H1 (cell line): ENCODE results near the gene TMCO1. TPM values are rescaled to one million over a fixed set of nuclear protein-coding genes. Genes with fewer than 3 reads are reported as not detected.

Experiments
- CTCF ChIA-PET: fragments of 300-600 bp; sonication (Branson Sonifier 250); formaldehyde crosslinking; loops from one replicate; lab custom pipeline; 2021; ENCODE audit not compliant: partially characterized antibody; lab: Charles Lee
- POLR2A ChIA-PET: fragments of 300-600 bp; sonication (Branson Sonifier 250); formaldehyde crosslinking; loops from one replicate; lab custom pipeline; 2021; ENCODE audit warnings: inconsistent platforms; ENCODE audit not compliant: partially characterized antibody; lab: Charles Lee
- DNase-seq, 2 experiments: peaks; one replicate each; pipeline versions ENCODE4 v3.0.0 to v3.0.0-alpha.2; 2010 to 2022; ENCODE audit warnings: low spot score in 2 of 2, low read depth in 1 of 2, mixed read lengths in 1 of 2
- FAIRE-seq: peaks from 2 replicates; lab custom pipeline; 2011; peaks lifted over from hg19 to GRCh38; lab: Jason Lieb, UNC
- H2AFZ ChIP-seq: 2 replicates; pipeline ENCODE4 v1.8.1; 2012; ENCODE audit warnings: low read length, inconsistent platforms
- H2AK5ac ChIP-seq: 2 replicates; pipeline ENCODE4 v1.6.1; 2013; ENCODE audit warnings: low read depth, low read length
- H2BK120ac ChIP-seq: replicated peaks from 2 replicates; pipeline ENCODE3; 2013; ENCODE audit warnings: low read depth, low read length, inconsistent platforms
- H2BK12ac ChIP-seq: 2 replicates; pipeline ENCODE4 v1.6.1; 2013; ENCODE audit warnings: low read depth, low read length
- H2BK15ac ChIP-seq: 2 replicates; pipeline ENCODE4 v1.6.1; 2013; ENCODE audit warnings: low read length
- H2BK20ac ChIP-seq: 2 replicates; pipeline ENCODE4 v1.6.1; 2013; ENCODE audit warnings: low read length
- H2BK5ac ChIP-seq: 2 replicates; pipeline ENCODE4 v1.6.1; 2013; ENCODE audit warnings: low read depth, low read length
- H3K14ac ChIP-seq: 2 replicates; pipeline ENCODE4 v1.6.1; 2013; ENCODE audit warnings: inconsistent platforms; ENCODE audit not compliant: insufficient read length
- H3K18ac ChIP-seq: 2 replicates; pipeline ENCODE4 v1.6.1; 2013; ENCODE audit warnings: low read length; ENCODE audit errors: extremely low read depth
- H3K23ac ChIP-seq: 2 replicates; pipeline ENCODE4 v1.6.1; 2013; ENCODE audit warnings: inconsistent platforms; ENCODE audit not compliant: insufficient read length
- H3K23me2 ChIP-seq: 2 replicates; pipeline ENCODE4 v1.6.1; 2013; ENCODE audit warnings: low read depth, low read length
- H3K27ac ChIP-seq: 2 replicates; pipeline ENCODE4 v1.6.1; 2011; ENCODE audit warnings: low read depth, low read length, inconsistent platforms
- H3K27me3 ChIP-seq, 4 experiments: replicated peaks in 1 of 4; 1 replicate in 1 of 4; 2 replicates in 3 of 4; pipeline versions ENCODE4 v1.6.1 to v1.8.1; 2011 to 2013; ENCODE audit warnings: low read length in 3 of 4, mild to moderate bottlenecking in 3 of 4, inconsistent platforms in 2 of 4, mixed read lengths in 2 of 4, moderate library complexity in 1 of 4; ENCODE audit not compliant: control insufficient read depth in 3 of 4, insufficient read depth in 3 of 4; ENCODE audit errors: extremely low read depth in 1 of 4
- H3K36me3 ChIP-seq, 4 experiments: 2 replicates each; pipeline versions ENCODE4 v1.6.1 to v1.8.1; 2011 to 2013; ENCODE audit warnings: mild to moderate bottlenecking in 4 of 4, low read length in 3 of 4, moderate library complexity in 2 of 4, control low read depth in 1 of 4, inconsistent platforms in 1 of 4; ENCODE audit not compliant: insufficient read depth in 4 of 4, control insufficient read depth in 2 of 4
- H3K4ac ChIP-seq: replicated peaks from 2 replicates; pipeline ENCODE3; 2013; ENCODE audit warnings: low read length, low read depth, mixed read lengths, inconsistent platforms; ENCODE audit not compliant: insufficient read length
- H3K4me1 ChIP-seq, 4 experiments: replicated peaks in 1 of 4; 1 replicate in 1 of 4; 2 replicates in 3 of 4; pipeline versions ENCODE4 v1.6.1 to v1.8.1; 2011 to 2013; ENCODE audit warnings: low read length in 3 of 4, inconsistent platforms in 2 of 4, mixed read lengths in 1 of 4; ENCODE audit not compliant: insufficient read depth in 4 of 4, control insufficient read depth in 3 of 4
- H3K4me2 ChIP-seq, 2 experiments: 2 replicates each; pipeline versions ENCODE4 v1.6.1 to v1.8.1; 2011 to 2013; ENCODE audit warnings: low read depth in 2 of 2, low read length in 2 of 2, control low read depth in 1 of 2, inconsistent platforms in 1 of 2, mild to moderate bottlenecking in 1 of 2; ENCODE audit not compliant: insufficient read depth in 1 of 2
- H3K4me3 ChIP-seq, 4 experiments: fragments of 200-600, 300-600 bp in 1 of 4; sonication (generic), shearing (Covaris generic), sonication (Bioruptor Twin) in 1 of 4; 2 replicates each; pipeline versions ENCODE4 v1.5.1 to v1.8.1; 2011 to 2016; ENCODE audit warnings: low read length in 4 of 4, low read depth in 3 of 4, control low read depth in 2 of 4, inconsistent platforms in 2 of 4, mild to moderate bottlenecking in 2 of 4, mixed read lengths in 1 of 4, moderate library complexity in 1 of 4; ENCODE audit not compliant: insufficient read depth in 2 of 4; ENCODE audit errors: extremely low read depth in 1 of 4
- H3K56ac ChIP-seq: replicated peaks from 2 replicates; pipeline ENCODE3; 2013; ENCODE audit warnings: low read depth, mild to moderate bottlenecking, mixed read lengths, low read length, inconsistent platforms; ENCODE audit not compliant: insufficient read length
- H3K79me1 ChIP-seq: 2 replicates; pipeline ENCODE4 v1.6.1; 2013; ENCODE audit warnings: low read depth, low read length, control low read depth
- H3K79me2 ChIP-seq, 2 experiments: 2 replicates each; pipeline versions ENCODE4 v1.6.1 to v1.8.1; 2012 to 2013; ENCODE audit warnings: low read length in 2 of 2, mild to moderate bottlenecking in 2 of 2, inconsistent platforms in 1 of 2; ENCODE audit not compliant: insufficient read depth in 2 of 2, control insufficient read depth in 1 of 2
- H3K9ac ChIP-seq, 4 experiments: replicated peaks in 1 of 4; 1 replicate in 1 of 4; 2 replicates in 3 of 4; pipeline versions ENCODE4 v1.6.1 to v1.8.1; 2011 to 2013; ENCODE audit warnings: low read depth in 3 of 4, low read length in 3 of 4, control low read depth in 2 of 4, mild to moderate bottlenecking in 2 of 4, moderate library complexity in 2 of 4, inconsistent platforms in 1 of 4; ENCODE audit errors: extremely low read depth in 1 of 4
- H3K9me3 ChIP-seq, 2 experiments: 2 replicates each; pipeline versions ENCODE4 v1.6.1 to v1.8.1; 2012 to 2013; ENCODE audit warnings: mild to moderate bottlenecking in 2 of 2, moderate library complexity in 2 of 2, control low read depth in 1 of 2, inconsistent platforms in 1 of 2, low read depth in 1 of 2, low read length in 1 of 2, mixed read lengths in 1 of 2; ENCODE audit not compliant: insufficient read depth in 2 of 2
- H4K20me1 ChIP-seq, 2 experiments: replicated peaks in 1 of 2; 2 replicates each; pipeline versions ENCODE3 to v1.8.1; 2011 to 2013; ENCODE audit warnings: inconsistent platforms in 2 of 2, low read length in 2 of 2, mild to moderate bottlenecking in 1 of 2; ENCODE audit not compliant: insufficient read depth in 2 of 2, control insufficient read depth in 1 of 2
- H4K5ac ChIP-seq: 2 replicates; pipeline ENCODE4 v1.6.1; 2013; ENCODE audit warnings: low read length, low read depth, mixed read lengths, inconsistent platforms; ENCODE audit not compliant: insufficient read length
- H4K8ac ChIP-seq: 2 replicates; pipeline ENCODE4 v1.8.0; 2013; ENCODE audit warnings: mild to moderate bottlenecking, moderate library complexity, low read length, inconsistent platforms; ENCODE audit not compliant: insufficient read depth; ENCODE audit errors: extremely low read depth
- H4K91ac ChIP-seq: replicated peaks from 2 replicates; pipeline ENCODE3; 2013; ENCODE audit warnings: low read length, mixed read lengths, inconsistent platforms; ENCODE audit not compliant: insufficient read length
- BCL11A ChIP-seq, 2 experiments: IDR thresholded peaks; one replicate each; pipeline ENCODE4 v1.6.1; 2011; ENCODE audit warnings: low read depth in 2 of 2, low read length in 2 of 2, mild to moderate bottlenecking in 2 of 2
- CEBPB ChIP-seq: IDR thresholded peaks from 2 replicates; pipeline ENCODE4 v1.6.1; 2012; ENCODE audit warnings: low read depth, low read length
- GABPA ChIP-seq: IDR thresholded peaks from 2 replicates; pipeline ENCODE4 v1.6.1; 2011; ENCODE audit warnings: mild to moderate bottlenecking, low read length, moderate library complexity, borderline replicate concordance; ENCODE audit not compliant: insufficient read depth
- MAX ChIP-seq: IDR thresholded peaks from 2 replicates; pipeline ENCODE4 v1.6.1; 2012; ENCODE audit warnings: inconsistent platforms
- RFX5 ChIP-seq: IDR thresholded peaks from 2 replicates; pipeline ENCODE4 v1.6.1; 2011; ENCODE audit warnings: low read depth, low read length, improper control_type of control experiment, borderline replicate concordance
- SIN3A ChIP-seq, 2 experiments: IDR thresholded peaks in 1 of 2; conservative IDR thresholded peaks in 1 of 2; 2 replicates each; pipeline ENCODE4 v1.6.1; 2011 to 2012; ENCODE audit warnings: low read length in 2 of 2, improper control_type of control experiment in 1 of 2, low read depth in 1 of 2, mild to moderate bottlenecking in 1 of 2
- TCF12 ChIP-seq: IDR thresholded peaks from 2 replicates; pipeline ENCODE4 v1.6.1; 2011; ENCODE audit warnings: low read depth, mild to moderate bottlenecking, low read length
- TEAD4 ChIP-seq: IDR thresholded peaks from 2 replicates; pipeline ENCODE4 v1.6.1; 2012; ENCODE audit warnings: low read depth, low read length, inconsistent platforms, mixed read lengths
- WGBS, 2 experiments: shearing (Covaris generic) in 1 of 2; methylation state at CpG; one replicate each; pipeline versions ENCODE4 v1.1.6 to v1.1.7; 2013 to 2015; ENCODE audit warnings: low lambda C conversion rate in 2 of 2, mixed read lengths in 2 of 2, inconsistent platforms in 1 of 2, low coverage in 1 of 2, missing lambda C conversion rate in 1 of 2; ENCODE audit not compliant: insufficient replicate concordance in 2 of 2, insufficient coverage in 1 of 2, insufficient read length in 1 of 2; ENCODE audit errors: extremely low coverage in 1 of 2, missing lambda C conversion rate in 1 of 2; 5-methylcytosine and 5-hydroxymethylcytosine counted together
- polyA plus RNA-seq, 7 experiments: library from polyadenylated mRNA; depleted of rRNA in 3 of 7; stranded (reverse) in 5 of 7; unstranded in 2 of 7; fragments of >200 nt in 5 of 7; fragments of 200-250 nt in 2 of 7; gene quantifications; 1 replicate in 5 of 7; 2 replicates in 1 of 7; 4 replicates in 1 of 7; pipeline versions ENCODE4 v1.2.1 to v1.2.3, GENCODE V29; 2011 to 2013; ENCODE audit warnings: missing spikeins in 2 of 7, mixed read lengths in 2 of 7
- total RNA-seq: library from RNA; stranded (reverse); fragmentation: NEBNext Ultra II Directional; extraction: Animal tissue kit (Norgen Biotek cat#: 25700); gene quantifications from 2 replicates; pipeline ENCODE4 v1.2.1, GENCODE V29; 2021

Gene TMCO1
- total and polyA plus RNA-seq, 2 of the 8 experiments (the other 6 are each of a cell fraction or from before 2014, with no cell fraction given), result 61.6 to 63.8 TPM

GRCh38 chr1:165748550-165748949 is 20.1 kb downstream of the TMCO1 start:
- no peak overlapping the region for H2BK20ac ChIP-seq
- ChIA-PET POLR2A (no interaction called here), CTCF (no interaction called here)
- H4K91ac ChIP-seq, result no peak overlapping the region
- H3K18ac ChIP-seq, result no peak overlapping the region
- no peak overlapping the region for H2BK12ac ChIP-seq
- H2BK5ac ChIP-seq, result no peak overlapping the region
- H3K4me2 ChIP-seq, result no peak overlapping the region
- FAIRE-seq (no peak), DNase-seq (no peak)
- TF ChIP-seq RFX5 (no peak), CEBPB (no peak), BCL11A (IDR thresholded peaks at IDR 0.05; ENCODE audit: low read depth in 2 of 2, low read length in 2 of 2) (no peak), GABPA (no peak), TEAD4 (no peak), TCF12 (no peak), SIN3A (conservative IDR thresholded peaks at IDR 0.05 in 1 of 2, IDR thresholded peaks at IDR 0.05 in 1 of 2; ENCODE audit: low read depth in 1 of 2, low read length in 2 of 2) (no peak), MAX (no peak)
- no peak overlapping the region for H3K56ac ChIP-seq
- H2BK15ac ChIP-seq, result no peak overlapping the region
- H4K5ac ChIP-seq, result no peak overlapping the region
- no peaks in the 10 kb centered on the region for H3K23me2 ChIP-seq
- H3K36me3 ChIP-seq, result peaks cover 0 to 3% (median 0%) of the 10 kb centered on the region in 4 experiments; a peak in 2 of 8 replicates
- no peak overlapping the region for H2AFZ ChIP-seq
- no peak overlapping the region for H4K8ac ChIP-seq
- no peak overlapping the region for H2BK120ac ChIP-seq
- H3K4me3 ChIP-seq, result no peak overlapping the region
- H3K14ac ChIP-seq, result no peak overlapping the region
- H3K9ac ChIP-seq, result no peak overlapping the region
- H4K20me1 ChIP-seq, result no peaks in the 10 kb centered on the region
- H3K27me3 ChIP-seq, result no peaks in the 10 kb centered on the region
- 86% methylated on average over 1 of the region's 1 CpG; no CpG with 5 or more reads in 1 of the 2 experiments for WGBS, 2 experiments
- no peak overlapping the region for H3K4ac ChIP-seq
- H3K9me3 ChIP-seq, result no peaks in the 10 kb centered on the region
- no peak overlapping the region for H2AK5ac ChIP-seq
- H3K27ac ChIP-seq, result no peak overlapping the region
- H3K79me1 ChIP-seq, result no peaks in the 10 kb centered on the region
- H3K23ac ChIP-seq, result no peak overlapping the region
- H3K79me2 ChIP-seq, result no peaks in the 10 kb centered on the region
- H3K4me1 ChIP-seq, result no peaks in the 10 kb centered on the region
